Measurements from ENCODE around the gene HDGF.

- TF ChIP-seq CTCF (conservative IDR thresholded peaks at IDR 0.05), result no peak
- no peak for TF ChIP-seq EZH2 (IDR thresholded peaks at IDR 0.05; ENCODE audit: low read depth)
Observed at GRCh38 chr1:156751451-156751756, at the start of gene HDGF.

Measured in PC-9 (cell line).